SU-DHL-6 (cell line): ENCODE data around the gene CRTAC1.

Experiments
- EZH2phosphoT487 ChIP-seq: fragments of 200-600 bp; sonication (generic), shearing (Covaris generic); conservative IDR thresholded peaks from 2 replicates; pipeline ENCODE4 v1.6.1; 2018; ENCODE audit warnings: mild to moderate bottlenecking, antibody characterized with exemption, low read length, moderate library complexity, mixed read lengths
- TF ChIP-seq, protein P1 (sequence below): fragments of 200-600 bp; sonication (generic); IDR thresholded peaks from one replicate; pipeline ENCODE4 v1.5.1; 2017; ENCODE audit warnings: antibody characterized with exemption, mild to moderate bottlenecking, low read length, moderate library complexity; ENCODE audit not compliant: insufficient read depth, poor library complexity, severe bottlenecking

DNA sequence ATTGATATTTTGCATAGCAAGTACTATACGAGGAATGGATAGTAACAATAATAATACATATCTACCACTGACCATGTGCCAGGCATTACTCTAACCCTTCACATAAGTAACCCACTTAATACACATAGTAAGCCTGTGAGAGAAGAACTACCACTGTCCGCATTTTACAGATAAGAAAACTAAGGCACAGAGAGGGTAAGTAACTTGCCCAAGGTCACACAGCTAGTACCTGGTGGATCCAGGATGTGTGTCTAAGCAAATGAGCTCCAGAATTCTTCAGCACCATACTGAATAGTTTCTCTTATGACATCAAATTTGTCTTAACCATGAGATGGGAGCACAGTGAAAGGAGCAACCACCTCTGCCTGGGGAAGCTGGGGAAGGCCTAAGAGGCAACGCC is 10.2 kb downstream of the CRTAC1 start:
- TF ChIP-seq, protein P1, sequence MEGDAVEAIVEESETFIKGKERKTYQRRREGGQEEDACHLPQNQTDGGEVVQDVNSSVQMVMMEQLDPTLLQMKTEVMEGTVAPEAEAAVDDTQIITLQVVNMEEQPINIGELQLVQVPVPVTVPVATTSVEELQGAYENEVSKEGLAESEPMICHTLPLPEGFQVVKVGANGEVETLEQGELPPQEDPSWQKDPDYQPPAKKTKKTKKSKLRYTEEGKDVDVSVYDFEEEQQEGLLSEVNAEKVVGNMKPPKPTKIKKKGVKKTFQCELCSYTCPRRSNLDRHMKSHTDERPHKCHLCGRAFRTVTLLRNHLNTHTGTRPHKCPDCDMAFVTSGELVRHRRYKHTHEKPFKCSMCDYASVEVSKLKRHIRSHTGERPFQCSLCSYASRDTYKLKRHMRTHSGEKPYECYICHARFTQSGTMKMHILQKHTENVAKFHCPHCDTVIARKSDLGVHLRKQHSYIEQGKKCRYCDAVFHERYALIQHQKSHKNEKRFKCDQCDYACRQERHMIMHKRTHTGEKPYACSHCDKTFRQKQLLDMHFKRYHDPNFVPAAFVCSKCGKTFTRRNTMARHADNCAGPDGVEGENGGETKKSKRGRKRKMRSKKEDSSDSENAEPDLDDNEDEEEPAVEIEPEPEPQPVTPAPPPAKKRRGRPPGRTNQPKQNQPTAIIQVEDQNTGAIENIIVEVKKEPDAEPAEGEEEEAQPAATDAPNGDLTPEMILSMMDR = no peak
- TF ChIP-seq EZH2phosphoT487 = no peak
